ENCODE results near the gene ANK2.

DNA sequence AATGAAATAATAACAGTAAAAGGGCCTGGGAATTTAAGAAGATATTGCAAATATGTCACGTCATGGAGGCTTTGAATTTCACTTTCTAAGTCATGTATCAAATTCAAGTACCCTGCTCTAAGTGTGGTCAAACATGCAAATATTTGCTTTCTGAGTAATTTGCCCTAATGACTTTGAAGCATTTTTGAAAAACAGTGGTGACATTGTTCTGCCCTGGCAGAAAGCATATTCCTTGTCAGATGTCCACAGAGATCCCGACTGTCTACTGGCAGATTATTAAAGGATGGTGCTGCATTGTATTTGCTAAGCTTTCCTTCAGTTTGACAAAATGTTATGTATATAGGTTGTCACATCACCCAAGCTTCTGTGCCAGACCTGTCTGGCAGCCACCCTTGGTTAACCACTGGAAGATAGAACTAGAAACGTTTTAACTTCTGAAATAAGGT lies 92.5 kb downstream of the ANK2 start:
- TF ChIP-seq EGR1 (IDR thresholded peaks at IDR 0.05; ENCODE audit: low read depth in 2 of 2) (no peak), JUND (IDR thresholded peaks at IDR 0.05) (peak in 1 of 2 donors; percentile 60), TAF1 (conservative IDR thresholded peaks at IDR 0.05) (no peak), RAD21 (IDR thresholded peaks at IDR 0.05) (no peak), SP1 (IDR thresholded peaks at IDR 0.05) (no peak), YY1 (IDR thresholded peaks at IDR 0.05) (peak; percentile 46), HNF4A (conservative IDR thresholded peaks at IDR 0.05) (peak in 1 of 2 donors; percentile 44), FOXA2 (IDR thresholded peaks at IDR 0.05) (no peak), GABPA (IDR thresholded peaks at IDR 0.05 in 1 of 2, conservative IDR thresholded peaks at IDR 0.05 in 1 of 2) (no peak), HNF4G (IDR thresholded peaks at IDR 0.05) (no peak)
- TF ChIP-seq, protein P1, sequence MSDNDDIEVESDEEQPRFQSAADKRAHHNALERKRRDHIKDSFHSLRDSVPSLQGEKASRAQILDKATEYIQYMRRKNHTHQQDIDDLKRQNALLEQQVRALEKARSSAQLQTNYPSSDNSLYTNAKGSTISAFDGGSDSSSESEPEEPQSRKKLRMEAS (IDR thresholded peaks at IDR 0.05) = no peak
- TF ChIP-seq, protein P2, sequence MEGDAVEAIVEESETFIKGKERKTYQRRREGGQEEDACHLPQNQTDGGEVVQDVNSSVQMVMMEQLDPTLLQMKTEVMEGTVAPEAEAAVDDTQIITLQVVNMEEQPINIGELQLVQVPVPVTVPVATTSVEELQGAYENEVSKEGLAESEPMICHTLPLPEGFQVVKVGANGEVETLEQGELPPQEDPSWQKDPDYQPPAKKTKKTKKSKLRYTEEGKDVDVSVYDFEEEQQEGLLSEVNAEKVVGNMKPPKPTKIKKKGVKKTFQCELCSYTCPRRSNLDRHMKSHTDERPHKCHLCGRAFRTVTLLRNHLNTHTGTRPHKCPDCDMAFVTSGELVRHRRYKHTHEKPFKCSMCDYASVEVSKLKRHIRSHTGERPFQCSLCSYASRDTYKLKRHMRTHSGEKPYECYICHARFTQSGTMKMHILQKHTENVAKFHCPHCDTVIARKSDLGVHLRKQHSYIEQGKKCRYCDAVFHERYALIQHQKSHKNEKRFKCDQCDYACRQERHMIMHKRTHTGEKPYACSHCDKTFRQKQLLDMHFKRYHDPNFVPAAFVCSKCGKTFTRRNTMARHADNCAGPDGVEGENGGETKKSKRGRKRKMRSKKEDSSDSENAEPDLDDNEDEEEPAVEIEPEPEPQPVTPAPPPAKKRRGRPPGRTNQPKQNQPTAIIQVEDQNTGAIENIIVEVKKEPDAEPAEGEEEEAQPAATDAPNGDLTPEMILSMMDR (IDR thresholded peaks at IDR 0.05; ENCODE audit: low read depth, low read length, missing input control) = no peak
- TF ChIP-seq, protein P3, sequence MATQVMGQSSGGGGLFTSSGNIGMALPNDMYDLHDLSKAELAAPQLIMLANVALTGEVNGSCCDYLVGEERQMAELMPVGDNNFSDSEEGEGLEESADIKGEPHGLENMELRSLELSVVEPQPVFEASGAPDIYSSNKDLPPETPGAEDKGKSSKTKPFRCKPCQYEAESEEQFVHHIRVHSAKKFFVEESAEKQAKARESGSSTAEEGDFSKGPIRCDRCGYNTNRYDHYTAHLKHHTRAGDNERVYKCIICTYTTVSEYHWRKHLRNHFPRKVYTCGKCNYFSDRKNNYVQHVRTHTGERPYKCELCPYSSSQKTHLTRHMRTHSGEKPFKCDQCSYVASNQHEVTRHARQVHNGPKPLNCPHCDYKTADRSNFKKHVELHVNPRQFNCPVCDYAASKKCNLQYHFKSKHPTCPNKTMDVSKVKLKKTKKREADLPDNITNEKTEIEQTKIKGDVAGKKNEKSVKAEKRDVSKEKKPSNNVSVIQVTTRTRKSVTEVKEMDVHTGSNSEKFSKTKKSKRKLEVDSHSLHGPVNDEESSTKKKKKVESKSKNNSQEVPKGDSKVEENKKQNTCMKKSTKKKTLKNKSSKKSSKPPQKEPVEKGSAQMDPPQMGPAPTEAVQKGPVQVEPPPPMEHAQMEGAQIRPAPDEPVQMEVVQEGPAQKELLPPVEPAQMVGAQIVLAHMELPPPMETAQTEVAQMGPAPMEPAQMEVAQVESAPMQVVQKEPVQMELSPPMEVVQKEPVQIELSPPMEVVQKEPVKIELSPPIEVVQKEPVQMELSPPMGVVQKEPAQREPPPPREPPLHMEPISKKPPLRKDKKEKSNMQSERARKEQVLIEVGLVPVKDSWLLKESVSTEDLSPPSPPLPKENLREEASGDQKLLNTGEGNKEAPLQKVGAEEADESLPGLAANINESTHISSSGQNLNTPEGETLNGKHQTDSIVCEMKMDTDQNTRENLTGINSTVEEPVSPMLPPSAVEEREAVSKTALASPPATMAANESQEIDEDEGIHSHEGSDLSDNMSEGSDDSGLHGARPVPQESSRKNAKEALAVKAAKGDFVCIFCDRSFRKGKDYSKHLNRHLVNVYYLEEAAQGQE (IDR thresholded peaks at IDR 0.05) = no peak
- TF ChIP-seq, protein P4, sequence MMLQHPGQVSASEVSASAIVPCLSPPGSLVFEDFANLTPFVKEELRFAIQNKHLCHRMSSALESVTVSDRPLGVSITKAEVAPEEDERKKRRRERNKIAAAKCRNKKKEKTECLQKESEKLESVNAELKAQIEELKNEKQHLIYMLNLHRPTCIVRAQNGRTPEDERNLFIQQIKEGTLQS (IDR thresholded peaks at IDR 0.05) = no peak

Measured in liver (tissue), 3 donors.